HUES48 (cell line): ENCODE measurements around the gene CLNK.
"Not testable (repeated sequence)": the region's sequence is repeated elsewhere in the genome, so short reads cannot be mapped to it uniquely, and the experiment has no call there.

ENCODE experiments used
- H3K27ac ChIP-seq: one replicate; pipeline ENCODE4 v1.7.0; 2013; ENCODE audit warnings: low read depth, low read length, inconsistent platforms
- H3K27me3 ChIP-seq: 2 replicates; pipeline ENCODE4 v1.6.1; 2013; ENCODE audit warnings: mild to moderate bottlenecking, low read length; ENCODE audit not compliant: control insufficient read depth, insufficient read depth
- H3K36me3 ChIP-seq: 2 replicates; pipeline ENCODE4 v1.6.1; 2013; ENCODE audit warnings: low read length; ENCODE audit not compliant: control insufficient read depth, insufficient read depth
- H3K4me1 ChIP-seq: 2 replicates; pipeline ENCODE4 v1.6.1; 2013; ENCODE audit warnings: mild to moderate bottlenecking, low read length; ENCODE audit not compliant: control insufficient read depth, insufficient read depth
- H3K4me3 ChIP-seq: 2 replicates; pipeline ENCODE4 v1.5.1; 2013; ENCODE audit warnings: mild to moderate bottlenecking, low read depth, low read length
- H3K9ac ChIP-seq: 2 replicates; pipeline ENCODE4 v1.6.1; 2013; ENCODE audit warnings: mild to moderate bottlenecking, low read depth, low read length, moderate library complexity
- H3K9me3 ChIP-seq: 2 replicates; pipeline ENCODE4 v1.6.1; 2013; ENCODE audit warnings: low read length; ENCODE audit not compliant: control insufficient read depth, insufficient read depth

CLNK gene

GRCh38 chr4:10639100-10639499 lies 45.5 kb downstream of the CLNK start:
- H3K27me3 ChIP-seq, result no peaks in the 10 kb centered on the region
- no peaks in the 10 kb centered on the region for H3K36me3 ChIP-seq
- no peak overlapping the region for H3K27ac ChIP-seq
- H3K4me1 ChIP-seq, result no peaks in the 10 kb centered on the region
- H3K9me3 ChIP-seq, result no peaks in the 10 kb centered on the region
- H3K9ac ChIP-seq, result no peak overlapping the region
- H3K4me3 ChIP-seq, result no peak overlapping the region

GRCh38 chr4:10635091-10635490 lies 49.5 kb downstream of the CLNK start:
- no peak overlapping the region for H3K4me3 ChIP-seq
- no peaks in the 10 kb centered on the region for H3K27me3 ChIP-seq

GRCh38 chr4:10629394-10629793 lies 55.2 kb downstream of the CLNK start:
- Histone ChIP-seq H3K27ac (no peak overlapping the region), H3K4me3 (no peak overlapping the region), H3K4me1 (no peaks in the 10 kb centered on the region), H3K9ac (no peak overlapping the region), H3K27me3 (no peaks in the 10 kb centered on the region), H3K9me3 (no peaks in the 10 kb centered on the region), H3K36me3 (no peaks in the 10 kb centered on the region)

More at GRCh38 chr4:10635091-10635490, 49.5 kb downstream of the CLNK start:
- no peaks in the 10 kb centered on the region for H3K9me3 ChIP-seq
- H3K27ac ChIP-seq, result no peak overlapping the region
- H3K4me1 ChIP-seq, result no peaks in the 10 kb centered on the region
- H3K9ac ChIP-seq, result no peak overlapping the region
- no peaks in the 10 kb centered on the region for H3K36me3 ChIP-seq

- H3K4me3 ChIP-seq, result no peak overlapping the region
- no peak overlapping the region for H3K9ac ChIP-seq
- H3K9me3 ChIP-seq, result no peaks in the 10 kb centered on the region
- no peaks in the 10 kb centered on the region for H3K36me3 ChIP-seq
- no peak overlapping the region for H3K27ac ChIP-seq
- H3K27me3 ChIP-seq, result no peaks in the 10 kb centered on the region
- H3K4me1 ChIP-seq, result no peaks in the 10 kb centered on the region
Observed at GRCh38 chr4:10625131-10625530, 59.4 kb downstream of the CLNK start.

GRCh38 chr4:10623862-10624261 lies 60.7 kb downstream of the CLNK start:
- Histone ChIP-seq H3K27me3 (no peaks in the 10 kb centered on the region), H3K27ac (no peak overlapping the region), H3K4me3 (no peak overlapping the region), H3K9me3 (no peaks in the 10 kb centered on the region), H3K9ac (no peak overlapping the region), H3K4me1 (no peaks in the 10 kb centered on the region), H3K36me3 (no peaks in the 10 kb centered on the region)

GRCh38 chr4:10623241-10623640 lies 61.3 kb downstream of the CLNK start:
- Histone ChIP-seq H3K9me3 (no peaks in the 10 kb centered on the region), H3K36me3 (no peaks in the 10 kb centered on the region)

GRCh38 chr4:10622728-10623127 lies 61.8 kb downstream of the CLNK start:
- Histone ChIP-seq H3K27ac (no peak overlapping the region), H3K4me3 (no peak overlapping the region), H3K36me3 (no peaks in the 10 kb centered on the region), H3K27me3 (no peaks in the 10 kb centered on the region), H3K9me3 (no peaks in the 10 kb centered on the region), H3K9ac (no peak overlapping the region), H3K4me1 (no peaks in the 10 kb centered on the region)

More at GRCh38 chr4:10623241-10623640, 61.3 kb downstream of the CLNK start:
- H3K4me3 ChIP-seq, result no peak overlapping the region
- no peak overlapping the region for H3K27ac ChIP-seq
- H3K27me3 ChIP-seq, result no peaks in the 10 kb centered on the region
- no peaks in the 10 kb centered on the region for H3K4me1 ChIP-seq
- H3K9ac ChIP-seq, result no peak overlapping the region

DNA sequence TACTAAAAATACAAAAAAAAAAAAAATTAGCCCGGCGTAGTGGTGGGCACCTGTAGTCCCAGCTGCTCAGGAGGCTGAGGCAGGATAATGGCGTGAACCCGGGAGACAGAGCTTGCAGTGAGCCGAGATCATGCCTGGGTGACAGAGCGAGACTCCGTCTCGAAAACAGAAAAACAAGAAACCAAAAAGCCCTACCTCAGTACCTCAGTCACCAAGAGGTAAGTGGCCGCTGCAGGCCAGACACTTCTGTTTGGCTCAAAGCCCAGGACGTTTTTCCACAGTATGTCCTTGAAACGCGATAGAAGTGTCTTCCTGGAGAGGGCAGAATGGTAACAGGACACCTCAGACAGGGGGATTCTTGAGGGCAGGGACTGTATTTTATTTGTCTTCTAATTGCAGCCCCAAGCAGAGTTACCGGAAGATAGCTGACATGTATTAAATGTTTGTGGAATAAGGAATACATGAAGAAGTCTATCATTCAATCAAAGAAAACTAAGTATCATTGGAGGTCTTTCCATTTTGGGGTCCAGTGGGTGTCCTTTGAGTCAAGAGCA lies 63.6 kb downstream of the CLNK start:
- no peak overlapping the region for H3K4me3 ChIP-seq
- H3K27ac ChIP-seq, result no peak overlapping the region
- no peak overlapping the region for H3K9ac ChIP-seq
- H3K4me1 ChIP-seq, result no peaks in the 10 kb centered on the region
- no peaks in the 10 kb centered on the region for H3K27me3 ChIP-seq
- H3K9me3 ChIP-seq, result no peaks in the 10 kb centered on the region
- no peaks in the 10 kb centered on the region for H3K36me3 ChIP-seq

DNA sequence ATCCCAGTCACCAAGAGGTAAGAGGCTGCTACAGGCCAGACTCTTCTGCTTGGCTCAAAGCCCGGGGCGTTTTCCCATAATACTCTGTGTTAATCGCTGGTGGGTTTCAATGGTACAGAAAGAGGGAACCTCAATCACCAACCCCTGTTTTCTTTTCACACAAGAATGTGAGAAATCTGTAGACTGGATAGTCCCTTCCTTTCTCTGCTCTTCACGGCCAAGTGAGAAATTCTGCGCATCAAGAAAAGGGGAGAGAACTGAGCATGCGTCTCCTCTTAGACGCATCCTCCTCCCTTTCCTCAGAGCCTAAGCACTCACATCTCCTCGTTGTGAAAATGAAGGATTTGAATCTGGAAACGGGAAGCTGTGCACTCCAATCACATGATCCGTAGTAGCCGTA lies 64.7 kb downstream of the CLNK start:
- Histone ChIP-seq H3K36me3 (no peaks in the 10 kb centered on the region), H3K9me3 (no peaks in the 10 kb centered on the region), H3K27me3 (no peaks in the 10 kb centered on the region), H3K4me1 (no peaks in the 10 kb centered on the region), H3K4me3 (no peak overlapping the region), H3K9ac (no peak overlapping the region), H3K27ac (no peak overlapping the region)

GRCh38 chr4:10619220-10619619 lies 65.3 kb downstream of the CLNK start:
- H3K4me3 ChIP-seq, result no peak overlapping the region
- no peaks in the 10 kb centered on the region for H3K9me3 ChIP-seq
- H3K4me1 ChIP-seq, result no peaks in the 10 kb centered on the region
- H3K27me3 ChIP-seq, result no peaks in the 10 kb centered on the region
- H3K9ac ChIP-seq, result no peak overlapping the region
- H3K27ac ChIP-seq, result no peak overlapping the region
- no peaks in the 10 kb centered on the region for H3K36me3 ChIP-seq

DNA sequence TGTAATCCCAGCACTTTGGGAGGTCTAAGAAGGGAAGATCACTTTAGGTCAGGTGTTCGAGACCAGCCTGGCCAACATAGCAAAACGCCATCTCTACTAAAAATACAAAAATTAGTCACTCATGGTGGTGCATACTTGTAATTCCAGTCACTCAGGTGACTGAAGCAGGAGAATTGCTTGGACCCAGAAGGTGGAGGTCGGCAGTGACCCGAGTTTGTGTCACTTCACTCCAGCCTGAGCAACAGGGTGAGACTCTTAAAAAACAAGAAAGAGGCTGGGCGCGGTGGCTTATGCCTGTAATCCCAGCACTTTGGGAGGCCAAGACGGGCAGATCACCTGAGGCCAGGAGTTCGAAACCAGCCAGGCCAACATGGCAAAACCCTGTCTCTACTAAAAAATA lies 69.6 kb downstream of the CLNK start:
- H3K27ac ChIP-seq, H3K4me3 ChIP-seq, H3K27me3 ChIP-seq, H3K4me1 ChIP-seq, H3K9ac ChIP-seq, H3K9me3 ChIP-seq, H3K36me3 ChIP-seq: not testable (repeated sequence)
